Hematopoietic multipotent progenitor cell treated with erythropoietin and hydrocortisone succinate and interleukin-3 and kit ligand, for 8 days (in vitro differentiated cells): ENCODE data around the gene TAF10.

Experiments used
- DNase-seq: peaks from one replicate; pipeline ENCODE4 v3.0.0-alpha.2; 2015

TAF10 gene

GRCh38 chr11:6607190-6607795 is 4.7 kb downstream of the TAF10 start:
- no peak for DNase-seq

DNA sequence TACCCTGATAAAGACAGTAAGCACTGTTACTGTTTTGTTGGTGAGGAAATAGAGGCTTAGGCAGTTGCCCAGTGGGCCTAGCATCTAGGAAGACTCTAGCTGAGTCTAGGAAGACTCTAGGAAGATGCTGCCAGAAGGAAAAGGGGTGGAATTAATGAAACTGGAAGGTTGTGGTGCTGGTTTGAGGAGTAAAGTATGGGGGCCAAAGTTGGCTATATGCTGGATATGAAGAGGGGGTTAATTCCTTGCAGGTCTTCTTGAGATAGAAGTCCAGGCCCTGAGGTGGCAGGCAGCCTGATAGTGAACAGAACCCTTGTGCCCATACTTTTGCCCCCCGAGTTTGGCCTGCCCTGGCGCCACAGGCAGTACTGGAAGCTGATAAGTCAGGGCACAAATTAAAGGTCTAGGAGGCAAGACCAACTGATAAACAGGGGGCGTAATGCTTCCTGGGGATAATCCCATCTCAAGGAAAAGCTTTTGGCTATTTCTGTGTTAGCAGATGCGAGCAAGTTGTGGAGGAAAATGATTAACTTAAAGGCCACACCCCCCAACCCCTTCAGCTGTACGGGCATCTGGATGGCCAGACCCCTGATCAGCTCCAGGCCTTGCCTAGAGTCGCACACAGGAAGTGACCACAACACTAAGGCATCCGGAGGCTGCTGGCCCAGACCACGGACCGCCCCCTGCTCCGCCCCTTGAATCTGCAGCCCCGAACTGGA is 5.4 kb downstream of the TAF10 start:
- peak; percentile 68 for DNase-seq

GRCh38 chr11:6604790-6605189 is 7.2 kb downstream of the TAF10 start:
- DNase-seq = no peak

DNA sequence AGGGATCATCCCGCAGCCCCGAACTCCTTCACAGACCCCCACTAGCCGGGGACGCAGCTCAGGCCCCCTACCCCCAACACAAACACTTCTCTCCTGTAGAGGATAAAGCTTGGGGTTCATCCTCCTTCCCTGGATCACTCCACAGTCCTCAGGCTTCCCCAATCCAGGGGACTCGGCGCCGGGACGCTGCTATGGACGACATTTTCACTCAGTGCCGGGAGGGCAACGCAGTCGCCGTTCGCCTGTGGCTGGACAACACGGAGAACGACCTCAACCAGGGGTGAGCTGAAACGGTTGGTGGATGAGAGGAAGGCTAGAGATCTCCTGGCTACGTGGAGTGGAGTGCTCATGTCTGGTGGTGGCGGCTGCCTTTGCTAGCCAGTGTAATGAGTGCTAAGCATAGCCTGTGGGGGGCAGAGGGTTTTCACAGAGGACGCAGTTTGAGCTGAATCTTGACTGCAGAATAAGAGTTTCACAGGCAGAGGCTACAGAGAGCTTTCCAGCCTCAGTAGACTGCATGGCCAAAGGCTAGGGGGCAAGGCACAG is 7.9 kb downstream of the TAF10 start:
- peak; percentile 67 for DNase-seq

GRCh38 chr11:6603287-6604080 is 8.5 kb downstream of the TAF10 start, which contains the start of the genes ILK and RRP8:
ILK (plus strand) TSS chr11:6603774; CDS start chr11:6604272, 498 bp downstream.
RRP8 (minus strand) TSS chr11:6603616; CDS start chr11:6603502, 114 bp downstream.
- peak; percentile 88 for DNase-seq

GRCh38 chr11:6602096-6602940 is 9.7 kb downstream of the TAF10 start:
- no peak for DNase-seq

DNA sequence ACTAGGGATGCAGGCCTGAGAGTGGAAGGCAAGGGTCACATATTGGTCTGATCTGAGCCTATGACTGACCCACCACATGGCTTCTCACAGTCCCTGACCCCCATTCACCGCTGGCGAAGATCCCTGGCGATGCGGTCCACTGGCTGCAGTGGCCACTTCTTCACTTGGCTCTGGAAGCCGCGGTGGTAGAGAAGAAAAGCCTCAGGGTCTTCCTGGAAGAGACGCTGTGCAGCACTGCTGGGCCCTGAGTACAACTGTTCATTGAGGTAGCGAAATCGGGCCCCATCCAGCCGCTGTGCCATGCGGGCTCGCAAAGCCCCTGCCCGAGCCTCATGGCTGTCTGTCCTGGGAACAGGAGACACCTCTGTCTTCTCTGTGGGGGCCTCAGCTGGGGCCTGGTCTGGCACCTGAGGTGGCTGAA is 11.0 kb downstream of the TAF10 start:
- no peak for DNase-seq

GRCh38 chr11:6599881-6600390 is 12.1 kb downstream of the TAF10 start:
- no peak for DNase-seq

GRCh38 chr11:6599449-6599848 is 12.6 kb downstream of the TAF10 start:
- DNase-seq = no peak

DNA sequence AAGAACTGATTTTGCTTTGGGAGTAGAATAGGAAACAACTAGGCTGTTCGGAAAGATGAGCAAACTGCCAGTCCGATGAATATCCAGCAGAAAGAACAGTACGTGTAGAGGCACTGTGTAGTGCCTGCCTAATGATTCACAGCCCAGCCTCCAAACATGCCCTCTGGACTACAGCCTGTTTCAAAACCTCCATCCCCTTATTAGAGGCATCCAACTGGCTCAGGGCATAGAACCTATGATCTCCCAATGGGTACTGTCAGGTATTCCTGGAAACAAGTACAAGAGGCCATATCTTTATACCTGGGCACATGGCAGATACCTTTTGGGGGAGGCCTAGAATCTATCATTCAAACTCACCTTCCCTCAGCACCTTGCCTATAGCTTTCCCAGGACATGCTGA is 13.5 kb downstream of the TAF10 start:
- no peak for DNase-seq

- no peak for DNase-seq
Observed at GRCh38 chr11:6596239-6596877, 15.7 kb downstream of the TAF10 start.

- DNase-seq = no peak
Observed at GRCh38 chr11:6594142-6594768, 17.8 kb downstream of the TAF10 start.

DNA sequence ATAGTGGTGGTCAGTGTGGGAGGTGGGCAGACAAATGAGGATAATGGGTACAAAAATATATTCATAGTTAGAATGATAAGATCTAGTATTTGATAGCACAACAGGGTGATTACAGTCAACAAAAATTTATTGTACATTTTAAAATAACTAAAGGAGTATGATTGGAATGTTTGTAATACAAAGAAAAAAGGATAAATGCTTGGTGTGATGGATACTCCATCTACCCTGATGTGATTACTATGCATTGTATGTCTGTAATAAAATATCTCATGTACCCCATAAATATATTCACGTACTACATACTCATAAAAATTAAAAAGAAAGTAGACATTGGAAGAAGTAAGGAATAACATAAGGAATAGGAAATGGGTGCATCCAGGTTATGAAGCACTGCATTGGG is 24.0 kb downstream of the TAF10 start:
- no peak for DNase-seq

- no peak for DNase-seq
Observed at GRCh38 chr11:6587360-6587953, 24.6 kb downstream of the TAF10 start.

DNA sequence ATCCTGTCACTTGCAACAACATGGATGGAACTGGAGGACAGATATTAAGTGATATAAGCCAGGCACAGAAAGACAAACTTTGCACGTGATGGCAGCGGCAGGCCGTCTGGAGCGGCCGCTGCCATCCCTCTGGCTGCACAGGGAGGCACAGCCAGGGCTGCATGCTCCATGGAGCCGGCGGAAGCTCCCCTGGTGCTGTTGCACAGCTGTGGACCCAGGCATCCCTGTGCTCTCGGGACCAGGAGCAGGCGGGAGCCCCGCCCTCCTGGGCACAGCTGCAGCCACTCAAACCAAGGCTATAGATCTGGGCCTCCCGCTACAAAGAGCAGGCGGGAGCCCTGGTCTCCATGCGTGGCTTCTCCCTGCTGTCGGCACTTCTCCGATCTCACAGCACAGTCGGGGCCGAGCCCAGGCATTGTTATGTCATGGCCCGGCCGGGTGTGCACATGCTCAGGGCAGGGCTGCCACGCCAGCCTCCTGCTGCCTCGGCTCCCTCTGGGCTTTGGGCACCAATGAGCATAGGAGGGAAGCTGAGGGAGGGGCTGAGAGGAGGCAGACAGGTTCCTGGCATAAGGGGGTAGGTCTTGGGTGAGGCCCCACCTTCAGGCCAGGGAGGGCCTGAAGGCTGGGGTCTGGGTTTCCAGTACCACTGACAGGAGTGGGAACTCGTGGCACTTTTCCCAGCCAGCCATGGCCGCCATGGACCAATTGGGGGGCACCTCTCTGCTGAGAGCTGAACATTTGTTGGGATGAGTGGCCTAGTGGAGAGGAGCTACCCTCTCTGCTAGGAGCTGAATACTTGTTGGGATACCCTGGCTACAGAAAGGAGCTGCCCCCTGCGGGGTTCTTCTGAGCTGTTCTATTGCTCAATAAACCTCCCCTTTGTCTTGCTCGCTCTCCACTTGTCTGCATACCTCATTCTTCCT is 25.3 kb downstream of the TAF10 start:
- no peak for DNase-seq

DNA sequence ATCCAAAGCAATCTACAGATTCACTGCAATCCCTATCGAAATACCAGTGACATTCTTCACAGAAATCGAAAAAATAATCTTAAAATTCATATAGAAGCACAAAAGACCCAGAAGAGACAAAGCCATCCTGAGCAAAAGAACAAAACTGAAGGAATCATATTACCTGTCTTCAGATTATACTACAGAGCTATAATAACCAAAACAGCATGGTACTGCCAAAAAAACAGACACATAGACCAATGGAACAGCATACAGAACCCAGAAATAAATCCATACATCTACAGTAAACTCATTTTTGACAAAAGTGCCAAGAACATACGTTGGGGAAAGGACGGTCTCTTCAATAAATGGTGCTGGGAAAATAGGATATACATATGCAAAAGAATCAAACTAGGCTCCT is 27.5 kb downstream of the TAF10 start:
- no peak for DNase-seq

DNA sequence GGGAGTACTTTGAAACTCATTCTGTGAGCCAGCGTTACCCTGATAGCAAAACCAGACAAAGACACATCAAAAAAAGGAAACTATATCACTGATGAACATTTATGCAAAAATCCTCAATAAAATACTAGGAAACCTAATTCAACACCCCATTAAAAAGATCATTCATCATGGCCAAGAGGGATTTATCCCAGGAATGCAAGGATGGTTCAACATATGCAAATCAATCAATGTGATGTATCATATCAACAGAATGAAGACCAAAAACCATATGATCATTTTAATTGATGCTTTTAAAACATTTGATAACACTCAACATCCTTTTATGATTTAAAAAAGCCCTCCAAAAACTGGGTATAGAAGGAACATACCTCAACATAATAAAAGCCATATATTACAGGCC is 28.4 kb downstream of the TAF10 start:
- no peak for DNase-seq

DNA sequence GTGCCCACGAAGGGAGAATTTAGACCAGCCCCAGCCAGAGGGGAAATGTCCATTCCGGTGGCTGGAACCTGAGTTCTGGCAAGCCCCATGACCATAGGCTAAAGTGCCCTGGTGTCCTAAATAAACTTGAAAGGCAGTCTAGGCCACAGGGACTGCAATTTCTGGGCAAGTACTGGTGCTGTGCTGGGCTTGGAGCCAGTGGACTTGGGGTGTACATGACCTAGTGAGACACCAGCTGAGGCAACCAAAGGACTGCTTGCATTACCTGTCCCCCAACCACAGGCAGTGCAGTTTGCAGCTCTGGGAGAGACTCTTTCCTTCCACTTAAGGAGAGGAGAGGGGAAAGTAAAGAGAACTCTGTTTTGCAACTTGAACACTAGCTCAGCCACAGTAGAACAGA is 32.3 kb downstream of the TAF10 start:
- DNase-seq = no peak

GRCh38 chr11:6578134-6578533 is 33.9 kb downstream of the TAF10 start:
- no peak for DNase-seq
